Activated CD8-positive, alpha-beta memory T cell treated with anti-CD3 and anti-CD28 coated beads for 36 hours (primary cell): ENCODE data around the gene CFAP221. TPM values are rescaled to one million over a fixed set of nuclear protein-coding genes. Genes with fewer than 3 reads are reported as not detected.

Source experiments
- CTCF ChIA-PET: fragments of 350-600 bp; sonication (Branson Sonifier 250); formaldehyde crosslinking; loops from one replicate; lab custom pipeline; 2021; ENCODE audit warnings: antibody characterized with exemption; lab: Charles Lee
- POLR2A ChIA-PET: fragments of 350-600 bp; sonication (Branson Sonifier 250); formaldehyde crosslinking; loops from one replicate; lab custom pipeline; 2021; ENCODE audit warnings: antibody characterized with exemption; lab: Charles Lee
- total RNA-seq, 2 experiments: library from RNA; stranded (reverse); gene quantifications; one replicate each; pipeline ENCODE4 v1.2.3, GENCODE V29; 2021

Gene CFAP221
- total RNA-seq, 2 experiments from 2014 or later: not detected

GRCh38 chr2:119668546-119668945 lies 124.3 kb downstream of the CFAP221 start:
- ChIA-PET POLR2A (no interaction called here), CTCF (interaction anchor here (2.0 kb wide), 1 partner anchor 9 kb away, joined by 5 read pairs; no protein-coding TSS in a partner anchor)

GRCh38 chr2:119671016-119671415 lies 126.8 kb downstream of the CFAP221 start:
- CTCF ChIA-PET: no interaction called here
- POLR2A ChIA-PET: no interaction called here

- POLR2A ChIA-PET: no interaction called here
Measured at GRCh38 chr2:119671752-119672151, 127.5 kb downstream of the CFAP221 start.

GRCh38 chr2:119672161-119672862 lies 128.1 kb downstream of the CFAP221 start:
- POLR2A ChIA-PET: interaction anchor here (0.6 kb wide), 1 partner anchor 152 kb away, joined by 3 read pairs; no protein-coding TSS in a partner anchor
- CTCF ChIA-PET: no interaction called here

More at GRCh38 chr2:119671752-119672151, 127.5 kb downstream of the CFAP221 start:
- CTCF ChIA-PET: no interaction called here

GRCh38 chr2:119673796-119674195 lies 129.5 kb downstream of the CFAP221 start:
- CTCF ChIA-PET: no interaction called here
- POLR2A ChIA-PET: no interaction called here

DNA sequence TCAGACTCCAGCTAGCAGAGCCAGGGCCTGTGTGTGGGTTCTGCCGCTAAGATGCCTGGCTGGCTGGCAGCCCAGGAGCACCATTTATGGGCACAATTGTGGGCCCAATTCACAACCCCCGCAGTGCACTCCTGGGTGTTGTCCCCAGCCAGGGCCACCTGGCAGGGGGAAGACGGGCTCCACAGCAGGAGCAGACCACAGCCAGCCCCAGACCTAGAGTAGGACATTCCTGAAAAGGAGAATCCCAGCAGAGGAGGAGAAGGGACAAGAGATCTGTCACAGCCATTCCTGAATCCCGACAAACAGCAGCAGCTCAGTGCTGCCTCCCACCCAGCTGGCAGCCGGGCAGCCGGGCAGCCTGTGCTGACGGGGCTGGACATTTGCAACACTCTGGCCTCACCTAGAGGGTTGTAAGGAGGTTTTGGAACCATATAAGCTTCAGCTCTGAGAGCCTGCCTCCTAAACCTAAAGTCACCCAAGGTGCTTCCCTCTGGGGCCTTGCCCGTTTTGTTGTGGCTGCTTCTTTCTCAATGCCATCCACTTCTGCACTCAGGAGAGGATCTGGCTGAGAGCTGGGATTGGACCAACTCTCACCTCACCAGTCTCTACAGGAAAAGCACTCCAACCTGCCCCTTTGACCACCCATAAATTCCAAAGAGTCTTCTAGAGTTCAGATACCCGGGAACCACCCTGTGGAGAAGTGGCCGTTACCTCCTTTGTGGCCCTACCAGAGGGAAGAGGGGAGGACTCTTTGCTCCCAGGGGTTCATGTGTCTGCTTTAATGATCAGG lies 130.7 kb downstream of the CFAP221 start:
- ChIA-PET CTCF (interaction anchor here (0.8 kb wide), 1 partner anchor 33 kb away, joined by 4 read pairs; no protein-coding TSS in a partner anchor), POLR2A (no interaction called here)

DNA sequence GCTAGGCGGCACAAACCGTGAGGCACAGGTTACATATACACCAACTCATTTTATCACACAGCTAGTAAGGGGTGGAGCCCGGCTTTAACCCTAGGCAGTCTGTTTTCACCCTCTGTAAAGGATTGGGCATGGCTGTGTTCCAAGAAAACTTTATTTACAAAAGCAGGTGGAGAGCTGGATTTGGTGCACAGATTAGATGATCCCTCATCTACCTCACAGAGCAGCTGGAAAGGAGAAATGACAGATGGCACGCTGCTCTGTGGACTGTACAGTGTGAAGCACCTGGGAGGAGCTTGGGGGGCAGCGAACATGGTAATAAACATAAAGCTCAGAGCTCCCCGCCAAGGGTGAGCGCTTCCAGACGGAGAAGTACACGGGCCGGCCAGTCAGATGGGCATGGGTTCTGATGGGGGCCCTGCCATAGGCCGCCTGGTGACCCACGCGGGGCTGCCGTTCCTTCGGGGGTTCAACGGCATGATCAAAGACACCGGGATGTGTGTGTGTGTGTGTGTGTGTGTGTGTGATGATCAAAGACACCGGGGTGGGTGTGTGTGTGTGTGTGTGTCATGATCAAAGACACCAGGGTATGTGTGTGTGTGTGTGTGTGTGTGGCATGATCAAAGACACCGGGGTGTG lies 133.9 kb downstream of the CFAP221 start:
- CTCF ChIA-PET: interaction anchor here (0.6 to 1.0 kb wide), 5 partner anchors 9 to 479 kb away, joined by 3 to 5 read pairs (median 3); no protein-coding TSS in a partner anchor

GRCh38 chr2:119679526-119679837 lies 135.2 kb downstream of the CFAP221 start:
- CTCF ChIA-PET: no interaction called here
- POLR2A ChIA-PET: interaction anchor here (0.6 to 1.0 kb wide), 3 partner anchors 25 to 496 kb away, joined by 3 read pairs; no protein-coding TSS in a partner anchor

More for the DNA sequence above, 133.9 kb downstream of the CFAP221 start:
- POLR2A ChIA-PET: interaction anchor here (0.8 to 1.8 kb wide), 5 partner anchors 26 to 498 kb away, joined by 3 to 7 read pairs (median 3); partner anchors contain the start of genes C2orf76, DBI and PTPN4

DNA sequence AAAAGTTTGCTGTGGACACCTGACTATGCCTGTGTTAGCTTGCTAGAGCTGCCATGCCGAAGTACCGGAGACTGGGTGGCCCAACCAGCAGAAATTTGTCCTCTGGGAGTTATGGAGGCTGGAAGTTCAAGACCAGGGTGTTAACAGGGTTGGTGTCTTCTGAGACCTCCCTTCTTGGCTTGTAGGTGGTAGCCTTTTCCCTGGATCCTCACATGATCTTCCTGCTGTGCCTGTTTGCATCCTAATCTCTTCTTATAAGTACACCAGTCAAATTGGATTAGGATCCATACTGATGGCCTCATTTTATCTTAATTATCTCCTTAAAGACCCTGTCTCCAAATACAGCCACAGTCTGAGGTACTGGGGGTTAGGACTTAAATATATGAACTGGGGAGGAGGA lies 135.6 kb downstream of the CFAP221 start:
- ChIA-PET POLR2A (no interaction called here), CTCF (no interaction called here)

GRCh38 chr2:119680457-119681202 lies 136.4 kb downstream of the CFAP221 start:
- ChIA-PET CTCF (interaction anchor here (0.9 kb wide), 1 partner anchor 496 kb away, joined by 3 read pairs; no protein-coding TSS in a partner anchor), POLR2A (no interaction called here)

DNA sequence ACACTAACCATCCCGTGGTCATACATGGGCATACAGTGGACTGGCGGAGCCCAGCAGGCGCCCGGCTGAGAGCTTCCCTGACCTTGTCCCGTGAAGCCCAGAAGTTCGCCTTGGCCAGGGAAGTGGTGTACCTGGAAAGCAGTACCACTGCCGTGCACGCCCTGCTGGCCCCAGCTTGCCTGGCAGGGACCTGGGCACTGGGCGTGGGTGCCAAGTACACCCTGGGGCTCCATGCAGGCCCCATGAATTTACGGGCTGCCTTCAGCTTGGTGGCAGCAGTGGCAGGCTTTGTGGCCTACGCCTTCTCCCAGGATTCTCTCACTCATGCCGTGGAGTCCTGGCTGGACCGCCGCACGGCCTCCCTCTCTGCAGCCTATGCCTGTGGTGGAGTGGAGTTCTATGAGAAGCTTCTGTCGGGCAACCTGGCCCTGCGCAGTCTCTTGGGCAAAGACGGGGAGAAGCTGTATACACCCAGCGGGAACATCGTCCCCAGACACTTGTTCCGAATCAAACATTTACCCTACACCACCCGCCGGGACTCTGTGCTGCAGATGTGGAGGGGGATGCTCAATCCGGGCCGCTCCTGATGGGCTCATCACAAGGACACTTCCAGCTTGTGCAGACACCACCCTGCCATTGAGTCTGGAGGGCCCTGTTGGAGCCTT lies 137.1 kb downstream of the CFAP221 start:
- ChIA-PET CTCF (interaction anchor here (0.9 to 1.1 kb wide), 2 partner anchors 10 to 495 kb away, joined by 3 to 4 read pairs; no protein-coding TSS in a partner anchor), POLR2A (no interaction called here)

DNA sequence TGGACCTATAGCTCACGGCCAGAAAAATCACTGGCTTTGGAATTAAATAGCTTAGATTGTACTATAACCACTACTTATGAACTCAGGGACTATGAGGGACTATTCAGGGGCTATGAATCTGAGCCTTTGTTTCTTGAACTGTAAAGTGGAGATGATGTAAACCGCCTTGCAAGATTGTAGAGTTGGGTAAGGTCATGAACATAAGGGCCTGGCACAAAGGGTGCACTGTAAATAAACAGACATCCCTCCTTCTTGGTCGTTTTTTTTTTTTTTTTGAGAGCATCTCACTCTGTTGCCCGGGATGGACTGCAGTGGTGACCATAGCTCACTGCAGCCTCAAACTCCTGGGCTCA lies 137.6 kb downstream of the CFAP221 start:
- ChIA-PET POLR2A (no interaction called here), CTCF (interaction anchor here (0.9 to 1.1 kb wide), 2 partner anchors 9 to 494 kb away, joined by 3 to 4 read pairs; no protein-coding TSS in a partner anchor)

DNA sequence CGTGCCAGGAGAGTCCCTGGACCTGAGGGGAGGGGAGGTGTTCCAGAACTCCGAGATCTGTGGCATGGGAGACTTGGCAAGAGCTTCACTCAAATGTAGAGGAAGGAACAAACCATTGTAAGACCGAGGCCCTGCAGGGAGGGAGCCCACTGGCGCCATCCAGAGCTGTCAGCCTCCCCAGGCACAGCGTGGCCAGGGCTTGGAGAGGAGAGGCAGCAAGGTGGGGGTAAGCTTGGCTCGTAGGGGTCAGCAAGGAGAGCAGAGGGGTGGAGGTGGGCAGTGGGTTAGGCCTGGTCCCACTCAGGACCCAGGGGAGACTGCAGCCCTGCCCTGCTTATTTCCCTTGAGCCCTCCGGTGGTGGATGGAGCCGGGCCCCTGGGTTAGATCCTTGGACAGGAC lies 138.3 kb downstream of the CFAP221 start:
- POLR2A ChIA-PET: no interaction called here
- CTCF ChIA-PET: no interaction called here

DNA sequence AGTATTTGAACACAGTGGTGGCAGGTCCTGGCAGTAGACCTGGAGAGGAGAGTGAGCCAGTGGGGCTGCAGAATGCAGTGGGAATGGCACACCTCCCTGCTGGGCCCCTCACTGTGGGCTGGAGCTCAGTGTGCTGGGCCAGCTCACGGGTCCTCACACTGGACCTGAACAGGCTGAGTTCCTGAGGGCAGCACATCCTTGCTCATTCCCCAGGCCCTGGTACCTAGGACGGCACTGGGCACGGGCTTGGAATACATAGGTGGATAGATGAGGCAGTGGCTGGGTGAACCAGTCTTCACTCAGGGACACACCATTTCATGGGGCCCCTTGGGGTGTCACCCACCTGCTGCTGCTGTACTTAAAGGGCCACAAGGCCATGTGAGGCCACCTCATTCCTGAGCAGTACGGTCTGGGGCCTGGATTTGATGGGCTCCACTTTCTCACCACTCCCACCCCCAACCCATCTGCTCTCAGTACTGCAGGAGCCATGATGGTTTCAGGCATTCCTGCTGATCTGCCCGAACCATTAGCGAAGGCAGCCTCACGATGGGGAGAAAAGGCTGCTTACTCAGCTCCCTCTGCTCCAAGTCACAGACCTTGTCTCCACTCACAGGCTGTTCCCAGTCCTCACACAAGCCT lies 138.9 kb downstream of the CFAP221 start:
- POLR2A ChIA-PET: no interaction called here
- CTCF ChIA-PET: no interaction called here

DNA sequence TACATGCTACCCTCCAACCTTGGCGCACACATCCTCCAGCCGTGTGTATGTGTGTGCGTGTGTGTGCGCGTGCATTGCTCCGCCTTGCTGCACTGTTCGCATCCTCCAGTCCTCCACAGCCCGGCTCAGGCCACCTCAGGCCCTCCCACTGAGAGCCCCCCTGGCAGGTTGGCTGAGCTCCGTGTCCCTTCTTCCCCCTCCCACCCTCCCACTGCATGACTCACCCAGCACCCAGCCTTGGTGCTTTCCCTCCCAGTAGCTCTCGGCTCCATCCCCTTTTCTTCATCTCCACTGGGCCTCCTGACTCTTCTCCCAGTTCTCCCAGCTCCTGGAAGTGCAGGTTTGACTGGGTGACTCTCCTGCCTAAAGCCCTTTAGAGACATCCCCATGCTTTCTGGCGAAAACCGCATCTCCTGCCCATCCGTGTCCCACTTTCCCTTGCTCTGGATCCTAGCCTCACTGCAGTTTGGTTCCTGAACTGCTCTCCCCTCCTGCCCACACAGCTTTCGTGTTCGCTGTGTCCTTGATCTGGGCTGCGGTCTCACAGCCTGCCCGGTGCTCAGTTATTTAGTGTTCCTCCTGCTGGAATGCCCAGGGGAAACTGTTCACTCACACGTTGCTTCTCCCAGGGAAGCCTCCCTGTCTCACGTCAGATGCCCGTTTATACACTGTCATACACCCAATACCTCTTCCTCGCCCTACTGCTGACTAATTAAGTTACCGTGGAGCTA lies 139.6 kb downstream of the CFAP221 start:
- CTCF ChIA-PET: no interaction called here
- POLR2A ChIA-PET: no interaction called here

GRCh38 chr2:119684518-119684917 lies 140.3 kb downstream of the CFAP221 start:
- CTCF ChIA-PET: no interaction called here
- POLR2A ChIA-PET: no interaction called here

DNA sequence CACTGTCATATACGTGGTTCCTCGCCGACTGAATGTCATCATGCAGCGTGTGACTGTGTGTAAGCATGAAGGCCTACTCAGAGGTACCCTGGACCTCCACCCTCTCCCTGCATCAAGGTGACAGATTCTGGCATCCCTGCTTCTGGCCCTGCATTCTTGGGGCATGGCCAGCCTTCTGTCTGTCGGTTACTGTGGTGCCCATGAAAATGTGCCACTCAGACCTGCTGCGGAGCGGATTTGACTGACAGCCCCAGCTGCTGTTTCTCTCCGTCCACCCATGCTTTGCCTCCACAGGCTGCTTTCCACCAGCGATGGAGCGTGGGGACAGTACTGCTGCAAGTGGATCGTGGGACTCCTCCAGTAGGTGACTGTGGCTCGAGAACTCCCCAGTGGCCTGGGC lies 144.4 kb downstream of the CFAP221 start:
- POLR2A ChIA-PET: no interaction called here
- CTCF ChIA-PET: no interaction called here
